K562 (cell line): ENCODE data around the gene SETD7.

Experiments
- BRD9 ChIP-seq: fragments of 450-650 bp; IDR thresholded peaks from 2 replicates; pipeline ENCODE4 v1.6.1; 2018; ENCODE audit warnings: low read depth; ENCODE audit not compliant: partially characterized antibody
- CTCF ChIP-seq, 3 experiments: IDR thresholded peaks in 2 of 3; conservative IDR thresholded peaks in 1 of 3; 2 replicates each; pipeline ENCODE4 v1.5.1; 2011 to 2012; ENCODE audit warnings: low read length in 3 of 3, mild to moderate bottlenecking in 3 of 3, control low read depth in 2 of 3, improper control_type of control experiment in 1 of 3, inconsistent platforms in 1 of 3, low read depth in 1 of 3, mixed read lengths in 1 of 3, moderate library complexity in 1 of 3; ENCODE audit not compliant: insufficient read depth in 2 of 3
- EZH2 ChIP-seq: IDR thresholded peaks from 2 replicates; pipeline ENCODE4 v1.6.1; 2012; ENCODE audit warnings: low read depth, mild to moderate bottlenecking, inconsistent platforms, low read length, borderline replicate concordance
- KAT2B ChIP-seq: IDR thresholded peaks from one replicate; pipeline ENCODE4 v1.6.1; 2012; ENCODE audit warnings: low read depth, mild to moderate bottlenecking, control low read depth, inconsistent platforms, low read length, moderate library complexity
- MCM2 ChIP-seq: fragments of 450-650 bp; IDR thresholded peaks from 2 replicates; pipeline ENCODE4 v1.6.1; 2017; ENCODE audit warnings: low read depth, mild to moderate bottlenecking
- POLR2AphosphoS2 ChIP-seq: IDR thresholded peaks from 2 replicates; pipeline ENCODE4 v1.6.1; 2012; ENCODE audit warnings: low read length, improper control_type of control experiment
- RAD21 ChIP-seq, 2 experiments: fragments of 250-450 bp in 1 of 2; fragments of 450-650 bp in 1 of 2; sonication (Bioruptor Pico) in 1 of 2; formaldehyde crosslinking in 1 of 2; IDR thresholded peaks in 1 of 2; conservative IDR thresholded peaks in 1 of 2; 2 replicates each; pipeline versions ENCODE4 v1.4.0 to v1.8.0; 2020 to 2022; ENCODE audit warnings: mild to moderate bottlenecking in 2 of 2, moderate library complexity in 1 of 2
- ZNF224 ChIP-seq: sonication (generic); formaldehyde crosslinking; IDR thresholded peaks from 2 replicates; pipeline ENCODE4 v1.8.0; 2022; ENCODE audit warnings: mild to moderate bottlenecking, missing genetic modification reagents
- ZNF79 ChIP-seq: fragments of 250-450 bp; sonication (Bioruptor Pico); IDR thresholded peaks from 2 replicates; pipeline ENCODE4 v1.4.0; 2020; ENCODE audit warnings: low read depth, mild to moderate bottlenecking, moderate library complexity

- TF ChIP-seq CTCF (IDR thresholded peaks at IDR 0.05 in 2 of 3, conservative IDR thresholded peaks at IDR 0.05 in 1 of 3; ENCODE audit: insufficient read depth in 2 of 3, low read depth in 1 of 3, low read length in 3 of 3) (no peak), RAD21 (CRISPR knock-in tag; conservative IDR thresholded peaks at IDR 0.05 in 1 of 2, IDR thresholded peaks at IDR 0.05 in 1 of 2) (no peak), EZH2 (no peak), MCM2 (no peak), POLR2AphosphoS2 (no peak), ZNF224 (CRISPR knock-in tag) (no peak), ZNF79 (CRISPR knock-in tag) (no peak), KAT2B (no peak), BRD9 (no peak)
These were observed 11.3 kb upstream of the SETD7 start for GRCh38 chr4:139567159-139567870.
